ENCODE results near the gene PRKACB.

The PRKACB gene

DNA sequence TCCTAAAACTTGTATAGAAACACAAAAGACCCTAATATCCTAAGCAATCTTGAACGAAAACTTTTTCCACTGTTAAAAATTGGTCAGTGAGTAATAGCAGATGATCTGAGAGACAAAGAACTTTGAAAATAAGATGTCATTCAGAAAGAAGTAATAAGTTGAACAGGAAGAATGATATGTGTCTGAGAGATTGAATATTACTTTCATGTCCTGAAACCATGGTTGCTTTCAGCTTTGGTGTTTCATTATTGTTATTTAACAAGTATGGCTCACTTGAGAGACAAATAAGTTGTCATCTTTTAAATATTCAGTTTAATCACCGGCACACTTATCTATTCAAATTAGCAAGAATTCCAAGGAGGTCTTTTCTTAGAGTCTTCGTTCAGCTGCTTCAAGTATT lies 11.4 kb downstream of the PRKACB start:
- peaks cover 29% of the 10 kb centered on the region for H3K4me1 ChIP-seq
- H3K27ac ChIP-seq: no peak overlapping the region
- H3K9me3 ChIP-seq: peaks cover 1% of the 10 kb centered on the region; the same call in 1 of the 2 replicates
- H3K9ac ChIP-seq: no peak overlapping the region
- no peak overlapping the region for H3K4me3 ChIP-seq
- H3K27me3 ChIP-seq: no peaks in the 10 kb centered on the region
- no peak overlapping the region for H3K4me2 ChIP-seq
- no peaks in the 10 kb centered on the region for H3K36me3 ChIP-seq
- H4K20me1 ChIP-seq: no peaks in the 10 kb centered on the region
- no peak for TF ChIP-seq Cebpa-rat (IDR thresholded peaks at IDR 0.05)

DNA sequence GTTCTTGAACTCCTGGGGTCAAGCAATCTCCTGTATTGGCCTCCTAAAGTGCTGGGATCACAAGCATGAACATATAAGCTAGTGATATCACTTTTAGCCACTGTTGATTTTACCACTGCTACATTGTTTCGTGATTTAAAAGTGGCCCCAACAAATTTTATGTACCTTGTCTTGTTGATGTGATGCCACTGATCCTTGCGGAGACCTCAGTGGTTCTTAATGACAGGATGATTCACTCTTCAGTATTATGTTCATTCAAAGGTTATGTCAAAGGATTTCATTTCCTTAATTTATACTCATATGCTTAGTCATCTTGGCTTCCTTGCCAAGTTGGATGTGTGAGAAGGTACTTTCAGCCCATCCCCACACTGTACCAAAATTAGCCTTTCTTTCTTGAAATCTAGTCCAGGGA lies 12.1 kb downstream of the PRKACB start:
- no peak overlapping the region for H3K27ac ChIP-seq
- peaks cover 22% of the 10 kb centered on the region for H3K4me1 ChIP-seq
- H3K4me3 ChIP-seq: no peak overlapping the region
- H3K27me3 ChIP-seq: no peaks in the 10 kb centered on the region
- no peak for TF ChIP-seq Cebpa-rat (IDR thresholded peaks at IDR 0.05)
- no peaks in the 10 kb centered on the region for H3K36me3 ChIP-seq
- no peak overlapping the region for H3K4me2 ChIP-seq
- no peaks in the 10 kb centered on the region; the same call in 1 of the 2 replicates for H3K9me3 ChIP-seq
- H3K9ac ChIP-seq: no peak overlapping the region
- H4K20me1 ChIP-seq: no peaks in the 10 kb centered on the region

DNA sequence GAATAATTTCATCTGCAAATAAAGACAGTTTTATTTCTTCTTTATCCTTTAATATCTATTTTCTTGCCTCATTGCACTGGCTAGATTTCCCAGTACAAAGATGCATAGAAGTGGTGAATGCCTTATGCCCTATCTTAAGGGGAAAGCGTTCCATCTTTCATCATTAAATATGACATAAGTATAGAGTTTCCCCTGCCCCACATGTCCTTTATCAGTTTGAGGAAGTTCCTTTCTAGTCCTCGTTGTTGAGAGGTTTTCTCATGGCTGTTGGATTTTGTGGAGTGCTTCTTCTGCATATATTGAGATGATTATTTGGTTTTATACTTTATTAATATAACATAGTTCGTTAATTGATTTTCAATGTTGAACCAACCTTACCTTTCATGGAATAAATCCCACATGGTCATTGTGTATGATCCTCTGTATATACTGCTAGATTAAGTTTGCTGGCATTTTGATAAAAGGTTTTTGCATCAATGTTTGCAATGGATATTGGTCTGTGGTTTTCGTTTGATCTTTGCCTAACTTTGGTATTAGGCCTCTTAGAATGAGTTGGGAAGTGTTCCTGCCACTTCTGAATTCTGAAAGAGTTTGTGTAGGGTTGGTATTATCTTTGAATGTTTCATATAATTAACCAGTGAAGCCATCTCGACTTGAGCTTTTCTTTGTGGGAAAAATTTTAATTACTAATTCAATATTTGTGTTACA lies 15.6 kb downstream of the PRKACB start:
- Histone ChIP-seq H3K9me3 (no peaks in the 10 kb centered on the region; the same call in 1 of the 2 replicates), H3K36me3 (no peaks in the 10 kb centered on the region), H3K4me1 (peaks cover 4% of the 10 kb centered on the region; the same call in 1 of the 2 replicates), H4K20me1 (no peaks in the 10 kb centered on the region), H3K4me2 (no peak overlapping the region), H3K9ac (no peak overlapping the region), H3K27me3 (no peaks in the 10 kb centered on the region), H3K27ac (no peak overlapping the region), H3K4me3 (no peak overlapping the region)
- TF ChIP-seq Cebpa-rat (IDR thresholded peaks at IDR 0.05): no peak

DNA sequence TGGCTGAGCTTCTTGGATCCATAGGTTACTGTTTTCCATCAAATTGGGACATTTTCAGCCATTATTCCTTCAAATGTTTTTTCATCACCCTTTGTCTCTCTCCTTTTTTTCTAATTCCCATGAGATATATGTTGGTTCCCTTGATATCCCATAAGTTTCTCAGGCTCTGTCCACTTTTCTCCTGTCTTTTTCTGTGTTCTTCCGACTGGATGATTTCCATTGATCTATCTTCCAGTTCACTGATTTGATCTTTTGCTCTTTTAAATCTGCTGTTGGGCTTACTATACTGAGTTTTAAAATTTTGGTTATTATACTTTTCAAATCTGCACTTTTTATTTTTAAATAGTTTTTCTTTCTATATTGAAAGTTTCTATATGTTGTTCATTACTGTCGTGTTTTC lies 18.2 kb downstream of the PRKACB start:
- H3K4me2 ChIP-seq: no peak overlapping the region

DNA sequence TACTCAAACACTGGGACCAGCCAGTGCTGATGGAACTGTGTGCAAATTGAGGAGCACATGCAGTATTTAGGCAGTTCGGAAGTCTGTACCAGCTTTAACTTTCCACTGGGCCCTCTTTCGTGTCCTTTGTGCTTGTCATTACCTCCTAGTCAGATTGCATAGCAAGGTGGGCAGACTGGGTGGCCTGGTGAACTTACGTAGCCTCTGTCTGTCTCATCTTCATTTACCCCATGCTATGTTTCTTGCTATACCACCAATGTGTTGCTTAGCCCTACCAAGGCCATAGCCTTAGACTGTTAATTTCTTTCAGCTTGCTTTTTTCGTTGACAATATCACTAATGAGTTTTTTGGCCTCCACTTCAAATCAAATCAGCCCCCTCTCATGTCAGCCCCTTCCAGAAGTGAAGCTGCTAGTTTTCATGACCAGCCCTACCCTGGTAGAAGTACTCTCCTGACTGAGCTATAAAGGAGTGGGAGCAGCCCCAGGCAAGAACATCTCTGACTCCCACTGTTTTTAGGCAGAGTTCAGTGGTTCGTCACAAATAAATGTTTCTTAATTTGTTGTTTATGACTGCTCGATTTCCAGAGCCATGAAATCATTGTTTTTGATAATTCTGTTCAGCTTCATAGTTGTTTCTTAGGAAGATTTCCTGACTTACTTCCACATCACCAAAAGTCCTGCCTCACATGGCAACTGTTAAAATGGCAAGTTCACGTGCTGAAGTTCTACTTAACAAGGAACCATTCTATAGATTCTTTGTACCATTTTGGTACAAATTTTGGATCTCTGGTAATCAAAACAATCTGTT lies 19.3 kb downstream of the PRKACB start:
- H3K36me3 ChIP-seq: no peaks in the 10 kb centered on the region
- H3K9me3 ChIP-seq: no peaks in the 10 kb centered on the region
- H3K9ac ChIP-seq: no peak overlapping the region
- no peak overlapping the region for H3K4me3 ChIP-seq
- H3K27me3 ChIP-seq: no peaks in the 10 kb centered on the region
- no peaks in the 10 kb centered on the region for H4K20me1 ChIP-seq
- H3K4me2 ChIP-seq: no peak overlapping the region
- H3K27ac ChIP-seq: no peak overlapping the region
- H3K4me1 ChIP-seq: peaks cover 16% of the 10 kb centered on the region; the same call in 1 of the 2 replicates
- no peak for TF ChIP-seq Cebpa-rat (IDR thresholded peaks at IDR 0.05)

More for the DNA sequence above, 18.2 kb downstream of the PRKACB start:
- no peaks in the 10 kb centered on the region for H3K27me3 ChIP-seq
- H4K20me1 ChIP-seq: no peaks in the 10 kb centered on the region
- peaks cover 16% of the 10 kb centered on the region; the same call in 1 of the 2 replicates for H3K4me1 ChIP-seq
- TF ChIP-seq Cebpa-rat (IDR thresholded peaks at IDR 0.05): no peak
- no peak overlapping the region for H3K4me3 ChIP-seq
- no peaks in the 10 kb centered on the region; the same call in 1 of the 2 replicates for H3K9me3 ChIP-seq
- H3K9ac ChIP-seq: no peak overlapping the region
- no peak overlapping the region for H3K27ac ChIP-seq
- H3K36me3 ChIP-seq: no peaks in the 10 kb centered on the region

DNA sequence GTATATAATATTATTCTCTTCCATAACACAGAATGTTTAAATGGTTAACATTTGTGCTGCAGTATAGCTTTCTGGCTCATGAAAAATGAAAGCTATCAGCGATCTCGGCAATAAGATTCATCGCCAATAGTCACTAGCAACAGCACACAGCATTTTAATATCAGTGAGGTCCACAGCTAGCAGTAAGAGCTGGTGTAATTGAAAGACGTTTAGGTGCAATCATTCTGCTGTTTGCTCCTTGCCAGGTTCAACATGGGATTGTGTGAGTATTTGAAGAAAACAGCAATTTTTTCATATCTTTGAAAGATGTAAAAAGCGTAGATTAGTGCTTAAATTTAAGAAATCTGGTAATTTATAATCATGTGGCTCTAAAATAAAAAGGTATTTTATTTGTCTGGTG lies 20.1 kb downstream of the PRKACB start:
- no peak overlapping the region for H3K9ac ChIP-seq
- H3K9me3 ChIP-seq: no peaks in the 10 kb centered on the region
- H3K36me3 ChIP-seq: no peaks in the 10 kb centered on the region
- peaks cover 16% of the 10 kb centered on the region; the same call in 1 of the 2 replicates for H3K4me1 ChIP-seq
- H4K20me1 ChIP-seq: no peaks in the 10 kb centered on the region
- no peak overlapping the region for H3K4me2 ChIP-seq
- H3K4me3 ChIP-seq: no peak overlapping the region
- no peak for TF ChIP-seq Cebpa-rat (IDR thresholded peaks at IDR 0.05)
- H3K27ac ChIP-seq: no peak overlapping the region
- H3K27me3 ChIP-seq: no peaks in the 10 kb centered on the region

DNA sequence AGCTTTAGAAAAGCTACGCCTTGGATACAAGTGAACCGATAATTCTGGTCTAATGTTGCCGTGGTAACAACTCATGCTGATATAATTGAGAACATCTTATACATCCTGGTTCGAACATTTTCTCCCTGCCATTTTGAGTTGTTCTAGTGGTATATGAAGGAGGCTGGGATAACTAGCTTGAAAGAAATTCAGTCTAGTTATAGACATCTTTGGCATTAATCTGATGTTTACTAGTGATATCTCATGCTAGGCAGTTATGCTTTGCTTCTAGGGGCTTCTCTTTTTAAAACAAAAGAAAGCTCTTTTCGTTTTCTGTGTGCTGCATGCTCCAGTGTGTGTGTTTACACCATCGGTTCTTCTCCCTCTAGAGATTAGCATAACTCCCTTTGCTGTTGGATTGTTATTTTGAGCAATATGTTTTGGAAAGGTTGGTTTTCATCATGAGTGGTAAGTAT lies 20.5 kb downstream of the PRKACB start:
- H4K20me1 ChIP-seq: no peaks in the 10 kb centered on the region
- H3K4me1 ChIP-seq: peaks cover 16% of the 10 kb centered on the region; the same call in 1 of the 2 replicates
- H3K9ac ChIP-seq: no peak overlapping the region
- H3K4me3 ChIP-seq: no peak overlapping the region
- H3K9me3 ChIP-seq: no peaks in the 10 kb centered on the region
- H3K36me3 ChIP-seq: no peaks in the 10 kb centered on the region
- no peaks in the 10 kb centered on the region for H3K27me3 ChIP-seq
- no peak for TF ChIP-seq Cebpa-rat (IDR thresholded peaks at IDR 0.05)
- no peak overlapping the region for H3K27ac ChIP-seq
- no peak overlapping the region for H3K4me2 ChIP-seq

DNA sequence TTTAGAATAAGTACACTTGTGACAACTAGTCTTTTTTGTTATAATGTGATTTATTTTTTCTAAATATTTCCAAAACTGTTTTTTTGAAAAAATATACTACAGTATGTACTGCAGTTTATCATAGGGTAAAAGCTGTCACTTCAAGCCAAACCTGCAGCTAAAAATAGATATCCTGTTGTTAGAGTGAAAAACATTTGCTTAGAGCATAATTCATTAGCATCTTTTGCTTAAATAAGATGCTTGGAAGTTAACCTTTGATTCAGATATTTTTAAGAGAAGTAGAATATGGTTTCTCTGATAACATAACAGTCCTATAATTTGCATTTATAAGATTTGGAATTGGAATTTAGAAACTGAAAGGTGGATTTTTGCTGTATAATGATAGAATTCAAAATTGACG lies 21.5 kb downstream of the PRKACB start:
- no peak for TF ChIP-seq Cebpa-rat (IDR thresholded peaks at IDR 0.05)
- Histone ChIP-seq H3K27me3 (no peaks in the 10 kb centered on the region), H3K36me3 (no peaks in the 10 kb centered on the region), H3K27ac (no peak overlapping the region), H3K4me2 (no peak overlapping the region), H4K20me1 (no peaks in the 10 kb centered on the region), H3K9me3 (no peaks in the 10 kb centered on the region), H3K9ac (no peak overlapping the region), H3K4me1 (peaks cover 16% of the 10 kb centered on the region; the same call in 1 of the 2 replicates), H3K4me3 (no peak overlapping the region)

DNA sequence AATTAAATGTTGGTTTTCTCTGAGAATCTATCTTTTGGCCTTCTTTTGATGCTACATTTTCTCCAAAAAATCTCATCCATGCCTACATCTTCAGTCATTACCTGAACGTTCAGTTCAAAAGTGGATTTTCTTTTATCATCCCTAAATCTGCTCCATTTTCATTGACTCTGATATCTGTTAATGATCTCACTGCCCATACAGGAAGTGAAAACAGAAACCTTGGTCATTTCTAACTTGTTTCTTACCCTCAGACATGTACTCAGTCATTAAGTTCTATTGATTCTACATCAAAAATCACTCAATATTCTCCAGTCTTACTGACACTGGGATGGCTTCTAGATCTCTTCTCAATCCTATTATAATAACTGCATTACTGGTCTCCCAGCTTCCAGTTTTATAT lies 22.7 kb downstream of the PRKACB start:
- Histone ChIP-seq H3K4me3 (no peak overlapping the region), H3K27me3 (no peaks in the 10 kb centered on the region), H3K27ac (no peak overlapping the region), H3K36me3 (no peaks in the 10 kb centered on the region), H3K4me2 (no peak overlapping the region), H3K4me1 (peaks cover 16% of the 10 kb centered on the region; the same call in 1 of the 2 replicates), H3K9ac (no peak overlapping the region), H4K20me1 (no peaks in the 10 kb centered on the region), H3K9me3 (no peaks in the 10 kb centered on the region)
- TF ChIP-seq Cebpa-rat (IDR thresholded peaks at IDR 0.05): no peak

DNA sequence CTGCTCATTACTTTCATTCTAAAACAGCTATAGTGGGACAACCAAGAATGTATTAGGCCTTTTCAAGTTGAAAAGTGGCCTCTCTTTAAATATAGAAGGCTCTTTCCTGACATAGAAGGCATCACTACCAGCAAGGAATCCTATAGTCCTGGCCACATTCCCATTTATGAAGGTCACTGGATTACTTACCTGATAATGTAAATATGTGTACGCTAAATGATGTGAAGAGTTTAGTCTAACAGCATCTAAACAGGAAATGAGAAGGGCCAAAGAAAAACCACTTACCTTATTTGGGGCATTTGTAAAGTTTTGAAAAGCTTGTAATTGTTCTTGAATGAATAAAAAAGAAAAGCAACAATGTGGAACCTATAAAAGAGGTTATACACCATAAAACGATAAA lies 24.7 kb downstream of the PRKACB start:
- no peak overlapping the region for H3K4me2 ChIP-seq
- H3K4me1 ChIP-seq: peaks cover 16% of the 10 kb centered on the region; the same call in 1 of the 2 replicates
- no peak for TF ChIP-seq Cebpa-rat (IDR thresholded peaks at IDR 0.05)
- no peaks in the 10 kb centered on the region for H3K27me3 ChIP-seq
- H3K36me3 ChIP-seq: no peaks in the 10 kb centered on the region
- no peak overlapping the region for H3K9ac ChIP-seq
- no peaks in the 10 kb centered on the region for H4K20me1 ChIP-seq
- H3K27ac ChIP-seq: no peak overlapping the region
- H3K9me3 ChIP-seq: no peaks in the 10 kb centered on the region
- H3K4me3 ChIP-seq: no peak overlapping the region
